Cardiac fibroblast (primary cell): ENCODE data around the gene ACYP1.
A peak's percentile ranks its signal among the peaks of the same experiment; 100 is the strongest.

Experiments
- DNase-seq, 2 donors: peaks; one replicate each; pipeline versions ENCODE4 v3.0.0 to v3.0.0-alpha.2; 2010; ENCODE audit warnings: low read depth in 2 of 2
- H3K4me3 ChIP-seq, 2 donors: replicated peaks in 1 of 2; 1 replicate in 1 of 2; 2 replicates in 1 of 2; pipeline ENCODE4 v1.5.1; 2011; ENCODE audit warnings: low read depth in 2 of 2, low read length in 2 of 2, mild to moderate bottlenecking in 2 of 2, moderate library complexity in 1 of 2
- TF ChIP-seq, protein P1 (sequence below): IDR thresholded peaks from one replicate; pipeline ENCODE4 v1.5.1; 2011; ENCODE audit warnings: low read depth, mild to moderate bottlenecking, low read length, inconsistent platforms

ACYP1 gene

DNA sequence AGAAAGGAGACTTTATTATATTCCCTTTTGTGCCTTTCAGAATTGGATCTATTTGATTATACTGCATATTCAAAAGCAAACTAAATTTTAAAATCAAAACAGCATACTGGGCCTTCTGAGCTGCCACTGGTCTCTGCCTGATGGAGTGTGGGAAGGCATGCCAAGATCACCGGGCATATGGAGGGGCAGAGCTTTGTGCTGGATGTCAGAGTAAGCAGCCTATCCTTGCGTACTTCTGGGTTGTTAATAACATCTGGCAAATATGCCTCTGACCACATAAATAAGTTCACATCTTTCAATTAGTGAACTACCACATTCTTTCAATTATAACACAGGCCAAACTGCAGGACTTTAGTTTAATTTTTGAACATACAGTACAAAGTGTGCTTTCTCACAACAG is 30.9 kb downstream of the ACYP1 start:
- no peak for DNase-seq
- TF ChIP-seq, protein P1, sequence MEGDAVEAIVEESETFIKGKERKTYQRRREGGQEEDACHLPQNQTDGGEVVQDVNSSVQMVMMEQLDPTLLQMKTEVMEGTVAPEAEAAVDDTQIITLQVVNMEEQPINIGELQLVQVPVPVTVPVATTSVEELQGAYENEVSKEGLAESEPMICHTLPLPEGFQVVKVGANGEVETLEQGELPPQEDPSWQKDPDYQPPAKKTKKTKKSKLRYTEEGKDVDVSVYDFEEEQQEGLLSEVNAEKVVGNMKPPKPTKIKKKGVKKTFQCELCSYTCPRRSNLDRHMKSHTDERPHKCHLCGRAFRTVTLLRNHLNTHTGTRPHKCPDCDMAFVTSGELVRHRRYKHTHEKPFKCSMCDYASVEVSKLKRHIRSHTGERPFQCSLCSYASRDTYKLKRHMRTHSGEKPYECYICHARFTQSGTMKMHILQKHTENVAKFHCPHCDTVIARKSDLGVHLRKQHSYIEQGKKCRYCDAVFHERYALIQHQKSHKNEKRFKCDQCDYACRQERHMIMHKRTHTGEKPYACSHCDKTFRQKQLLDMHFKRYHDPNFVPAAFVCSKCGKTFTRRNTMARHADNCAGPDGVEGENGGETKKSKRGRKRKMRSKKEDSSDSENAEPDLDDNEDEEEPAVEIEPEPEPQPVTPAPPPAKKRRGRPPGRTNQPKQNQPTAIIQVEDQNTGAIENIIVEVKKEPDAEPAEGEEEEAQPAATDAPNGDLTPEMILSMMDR: no peak

DNA sequence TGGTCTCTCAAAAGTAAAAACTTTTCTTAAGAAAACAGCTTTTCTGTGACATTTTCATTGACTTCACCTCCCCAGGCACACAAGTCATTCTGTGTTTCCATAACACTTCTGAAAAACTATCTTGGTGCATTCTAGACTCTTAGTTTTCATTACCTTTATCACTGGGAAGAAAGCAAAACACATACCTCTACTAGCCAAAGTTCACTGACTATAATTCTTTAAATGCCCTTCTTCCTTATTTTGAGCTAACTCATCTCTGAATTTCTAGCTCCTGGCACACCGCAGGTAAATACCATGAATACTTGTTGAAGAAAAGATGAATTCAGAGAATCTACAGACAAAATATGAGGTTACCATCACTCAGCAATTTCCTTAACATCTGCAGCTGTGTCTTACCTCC is 33.7 kb downstream of the ACYP1 start:
- TF ChIP-seq, protein P1: no peak
- no peak for DNase-seq
- no peak overlapping the region for H3K4me3 ChIP-seq

More for the DNA sequence above, 30.9 kb downstream of the ACYP1 start:
- no peak overlapping the region for H3K4me3 ChIP-seq

DNA sequence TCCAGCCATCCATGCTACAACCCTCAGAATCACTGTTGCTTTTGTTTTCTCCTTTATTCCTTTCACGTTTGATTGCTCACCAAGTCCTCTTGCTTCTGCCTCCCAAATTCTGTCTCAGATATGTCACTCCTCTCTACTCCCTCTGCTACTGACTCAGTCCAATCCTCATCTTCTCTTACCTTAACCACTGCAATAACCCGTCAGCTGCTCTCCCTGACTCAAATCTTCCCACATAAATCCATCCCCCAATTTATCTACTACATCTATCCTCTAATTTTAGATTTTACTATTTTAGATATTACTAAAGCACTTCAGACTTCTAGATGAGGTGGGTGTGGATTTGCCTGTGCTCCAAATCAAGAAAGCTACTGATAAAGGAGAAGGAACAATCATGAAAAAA is 37.9 kb downstream of the ACYP1 start:
- no peak for DNase-seq
- TF ChIP-seq, protein P1: no peak
- H3K4me3 ChIP-seq: no peak overlapping the region

DNA sequence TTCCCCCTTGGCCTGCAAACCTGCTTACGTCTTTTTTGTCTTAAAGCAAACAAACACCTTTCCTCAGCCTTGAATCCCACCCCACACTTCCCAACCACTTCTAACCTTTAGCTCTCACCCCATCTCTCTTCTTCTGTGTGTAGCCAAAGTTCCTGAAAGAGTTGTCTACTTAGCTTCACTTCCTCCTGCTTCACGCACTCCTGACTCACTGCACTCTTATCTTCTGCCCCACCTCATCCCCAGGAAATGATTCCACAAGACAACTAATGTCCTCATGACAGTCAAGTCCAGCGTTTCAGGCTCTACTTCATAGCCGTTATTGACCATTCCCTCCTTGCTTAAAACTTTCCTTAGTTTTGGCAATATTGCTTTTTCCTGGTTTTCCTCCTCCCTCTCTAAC is 38.7 kb downstream of the ACYP1 start:
- no peak overlapping the region for H3K4me3 ChIP-seq
- TF ChIP-seq, protein P1: no peak
- DNase-seq: peak; percentile 49 to 67

DNA sequence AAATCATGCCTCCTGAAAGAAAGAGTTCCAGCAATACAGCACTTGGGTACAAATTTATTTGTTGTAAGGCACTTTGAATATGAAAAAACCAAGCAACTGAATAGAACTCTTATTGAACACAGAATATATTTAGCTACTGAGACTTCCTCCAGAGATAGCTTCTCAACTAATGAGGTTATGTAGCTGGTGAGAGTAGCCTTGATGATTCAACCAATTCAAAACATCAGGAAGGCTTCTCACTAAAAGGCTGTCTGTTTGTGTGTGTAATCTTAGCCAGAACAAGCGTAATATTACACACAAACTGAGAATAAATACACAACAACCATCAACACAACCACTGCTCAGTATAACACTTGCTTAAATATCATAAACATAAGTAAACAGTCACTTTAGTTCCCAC is 40.7 kb downstream of the ACYP1 start:
- TF ChIP-seq, protein P1: no peak
- peak in 1 of 2 donors; percentile 28 for DNase-seq
- no peak overlapping the region for H3K4me3 ChIP-seq

DNA sequence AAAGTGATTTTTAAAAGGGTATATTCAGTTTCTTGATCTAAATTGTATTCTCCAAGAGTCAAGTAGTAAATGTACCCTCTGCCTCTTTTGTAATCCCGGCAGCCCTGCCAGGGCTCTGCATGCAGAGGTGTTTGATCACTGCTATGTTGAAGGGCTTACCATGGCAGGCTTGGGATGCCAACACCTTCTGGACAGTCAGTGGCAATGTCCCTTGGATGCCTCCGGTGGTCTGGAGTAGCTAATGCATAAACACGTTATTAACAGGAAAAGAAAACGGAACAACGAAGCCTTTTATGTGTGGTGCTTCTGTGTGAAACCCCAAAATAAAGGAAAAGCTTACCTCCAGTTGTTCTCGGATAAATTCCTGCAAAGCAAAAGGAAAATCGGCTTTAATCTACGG is 41.2 kb downstream of the ACYP1 start:
- TF ChIP-seq, protein P1: peak; percentile 31
- no peak overlapping the region for H3K4me3 ChIP-seq
- peak in 1 of 2 donors; percentile 17 for DNase-seq

DNA sequence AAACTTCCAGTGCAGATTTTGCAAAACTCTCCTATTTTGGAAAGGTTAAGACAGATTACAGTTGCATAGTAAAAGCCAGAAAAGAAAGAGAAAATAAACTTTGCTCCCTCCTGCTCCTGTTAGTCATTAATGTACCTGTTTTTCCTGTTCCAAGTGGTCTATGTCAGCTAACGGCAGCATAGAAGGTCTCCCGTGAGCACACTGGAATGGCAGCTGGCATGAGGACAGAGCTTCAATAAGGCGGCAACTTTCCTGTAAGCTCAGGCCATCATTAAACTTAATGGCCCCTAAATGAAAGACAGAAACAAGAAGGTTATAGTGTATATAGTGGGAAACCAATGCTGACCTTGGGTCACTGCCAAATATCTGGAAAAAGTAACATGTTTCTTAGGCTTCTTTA is 45.1 kb downstream of the ACYP1 start:
- TF ChIP-seq, protein P1: no peak
- H3K4me3 ChIP-seq: no peak overlapping the region
- no peak for DNase-seq
